HG03196 (cell line): Measurements from ENCODE around the gene SRRM2.

Experiments used
- ATAC-seq: cut with Tn5 transposase; IDR thresholded peaks from one replicate; pipeline ENCODE4 v1.9.1; 2021; ENCODE audit not compliant: unreplicated experiment

SRRM2 gene

DNA sequence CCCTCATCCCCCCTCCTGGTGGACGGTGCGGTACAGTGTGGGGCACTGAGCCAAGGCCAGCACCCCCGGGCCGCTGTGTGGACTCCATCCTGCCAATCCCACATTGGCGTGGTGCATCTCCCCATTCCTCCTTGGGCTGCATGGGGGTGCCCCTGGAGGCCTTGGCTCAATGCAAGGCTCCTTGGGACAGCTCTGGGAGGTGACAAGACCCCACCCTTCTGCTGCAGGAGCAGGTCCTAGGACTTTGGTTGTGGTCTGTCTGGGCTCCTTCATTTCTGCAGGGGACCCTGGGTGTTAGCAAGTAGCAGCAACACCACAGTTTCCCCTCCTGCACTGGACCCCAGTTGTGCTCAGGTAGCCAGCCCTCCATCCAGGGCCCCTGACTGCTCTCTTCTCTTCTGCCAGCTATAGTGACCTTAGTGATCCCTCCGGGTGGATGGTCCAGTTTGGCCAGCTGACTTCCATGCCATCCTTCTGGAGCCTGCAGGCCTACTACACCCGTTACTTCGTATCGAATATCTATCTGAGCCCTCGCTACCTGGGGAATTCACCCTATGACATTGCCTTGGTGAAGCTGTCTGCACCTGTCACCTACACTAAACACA, 65.9 kb downstream of the SRRM2 start:
- no peak for ATAC-seq

DNA sequence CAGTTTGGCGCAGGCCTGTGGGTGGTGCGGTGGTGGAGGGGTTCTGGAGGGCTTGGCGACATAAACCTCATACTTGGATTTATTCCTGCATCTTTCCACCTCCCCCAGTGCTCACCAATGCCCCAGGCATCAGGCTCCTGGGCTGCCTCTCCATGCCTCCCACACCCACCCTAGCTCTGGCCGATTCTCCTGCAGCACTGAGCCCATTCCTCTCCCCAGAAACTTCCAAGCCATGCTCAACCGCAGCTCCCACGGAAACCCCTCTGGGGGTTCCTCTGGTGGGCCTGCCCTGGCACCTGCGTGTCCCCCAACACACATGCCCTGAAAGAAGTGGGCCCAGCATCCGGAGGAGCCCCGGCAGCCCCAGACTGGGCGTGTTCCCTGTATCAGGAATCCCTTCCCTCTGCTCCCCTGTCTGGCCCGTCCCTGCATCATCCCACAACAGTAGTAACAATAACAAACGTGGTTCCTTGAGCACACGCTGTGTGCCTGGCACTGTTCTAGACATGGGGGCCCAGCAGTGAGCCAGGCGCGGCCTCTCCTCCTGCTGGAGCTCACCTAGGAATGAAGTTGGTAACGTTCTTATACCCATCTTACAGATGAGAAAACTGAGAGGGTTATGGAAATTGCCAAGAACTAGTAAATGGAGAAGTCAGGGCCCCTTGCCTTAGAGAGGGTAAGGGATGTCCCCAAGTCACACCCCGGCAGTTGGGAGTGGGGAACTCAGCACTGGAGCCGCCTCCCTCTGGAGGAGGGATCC, 66.9 kb downstream of the SRRM2 start:
- ATAC-seq, result no peak

DNA sequence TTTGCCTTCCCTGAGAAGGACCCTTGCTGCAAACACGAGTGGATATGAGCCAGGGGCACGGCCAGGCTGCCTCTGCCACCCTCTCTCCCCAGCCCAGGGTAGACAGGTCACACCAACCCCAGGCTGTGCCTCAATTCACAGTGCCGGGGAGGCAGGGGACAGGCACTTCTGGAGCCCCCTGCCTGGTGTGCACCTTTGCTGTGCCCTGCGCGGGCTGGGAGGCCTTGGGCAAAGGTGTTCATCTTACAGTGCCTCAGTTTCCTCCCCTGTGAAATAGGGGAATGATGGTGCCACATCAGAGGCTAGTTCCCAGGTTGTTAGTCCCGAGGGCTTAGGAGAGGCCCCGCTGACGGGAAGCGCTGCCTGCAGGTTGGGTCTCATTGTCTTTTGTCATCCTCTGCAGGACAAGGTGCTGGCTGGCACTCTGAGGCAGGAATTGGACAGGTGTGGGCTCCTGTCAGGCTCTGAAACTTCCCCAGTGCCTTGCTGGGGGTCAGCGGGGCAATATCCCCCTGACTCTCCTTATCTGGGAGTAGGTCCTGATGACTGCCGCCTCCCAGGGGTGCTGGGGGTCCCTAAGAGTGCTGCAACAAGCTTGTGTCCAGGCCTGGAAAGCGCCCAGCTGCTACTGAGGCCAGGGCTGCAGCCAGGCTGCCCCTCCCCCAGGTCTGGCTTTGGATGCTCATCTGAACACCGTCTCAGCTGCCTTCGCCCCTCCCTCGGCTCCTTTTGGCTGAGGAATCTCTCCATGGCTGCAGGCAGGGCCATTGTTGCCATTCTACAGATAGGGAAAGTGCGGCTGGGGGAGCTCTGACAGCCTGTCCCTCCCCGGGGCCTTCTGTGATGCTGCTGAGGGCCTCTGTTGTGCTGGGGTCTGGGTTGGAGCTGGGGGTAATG, 67.7 kb downstream of the SRRM2 start:
- ATAC-seq, result no peak
